Upper lobe of left lung (tissue), 6 donors: ENCODE results near the gene RHO. TPM values are rescaled to one million over a fixed set of nuclear protein-coding genes. Genes with fewer than 3 reads are reported as not detected.

Experiments used
- ATAC-seq, 2 donors: fragments of 200-7000 bp; cut with Tn5 transposase; one replicate each; pipeline ENCODE4 v1.9.1; 2022; ENCODE audit warnings: mild to moderate bottlenecking in 2 of 2, moderate library complexity in 2 of 2; ENCODE audit not compliant: low FRiP score in 2 of 2
- DNase-seq, 2 donors: peaks; one replicate each; pipeline ENCODE4 v3.0.0-alpha.2; 2019 to 2020
- H3K27ac ChIP-seq, 4 donors: fragments of 200-600 bp; sonication (generic); one replicate each; pipeline ENCODE4 v1.5.1; 2016 to 2019
- H3K27me3 ChIP-seq, 4 donors: fragments of 200-600 bp; sonication (generic); one replicate each; pipeline ENCODE4 v1.5.1; 2017 to 2019
- H3K36me3 ChIP-seq, 4 donors: fragments of 200-600 bp; sonication (generic); one replicate each; pipeline ENCODE4 v1.5.1; 2016 to 2019
- H3K4me1 ChIP-seq, 4 donors: fragments of 200-600 bp; sonication (generic); one replicate each; pipeline ENCODE4 v1.5.1; 2018 to 2019
- H3K4me3 ChIP-seq, 4 donors: fragments of 200-600 bp; sonication (generic); one replicate each; pipeline ENCODE4 v1.5.1; 2017 to 2019; ENCODE audit warnings: mild to moderate bottlenecking in 2 of 4, moderate library complexity in 1 of 4
- H3K9me3 ChIP-seq, 4 donors: fragments of 200-600 bp; sonication (generic); one replicate each; pipeline ENCODE4 v1.5.1; 2018 to 2019
- CTCF ChIP-seq, 6 experiments: fragments of 450-650 bp in 4 of 6; fragments of 200-600 bp in 2 of 6; sonication (generic) in 2 of 6; IDR thresholded peaks; one replicate each; pipeline ENCODE4 v1.5.1; 2016 to 2019; ENCODE audit warnings: antibody characterized with exemption in 6 of 6
- EP300 ChIP-seq, 4 donors: sonication (generic); formaldehyde crosslinking; IDR thresholded peaks; one replicate each; pipeline ENCODE4 v1.5.1; 2017; ENCODE audit warnings: antibody characterized with exemption in 4 of 4, control low read depth in 2 of 4
- POLR2A ChIP-seq, 4 donors: fragments of 450-650 bp; IDR thresholded peaks; one replicate each; pipeline ENCODE4 v1.5.1; 2016 to 2017; ENCODE audit warnings: antibody characterized with exemption in 4 of 4, mild to moderate bottlenecking in 2 of 4
- POLR2AphosphoS5 ChIP-seq, 2 donors: sonication (generic); formaldehyde crosslinking; IDR thresholded peaks; one replicate each; pipeline ENCODE4 v1.5.1; 2017; ENCODE audit warnings: antibody characterized with exemption in 2 of 2
- WGBS, 2 donors: methylation state at CpG; one replicate each; pipeline ENCODE4 v1.1.5; 2017 to 2018; 5-methylcytosine and 5-hydroxymethylcytosine counted together
- total RNA-seq, 6 donors: library from RNA; depleted of rRNA in 4 of 6; stranded (reverse); fragments of >200 nt in 4 of 6; gene quantifications; one replicate each; pipeline versions ENCODE4 v1.1.0 to v1.2.1, GENCODE V29; 2016 to 2021
- donor health status: DM: no; HTN: no; CAD: no; lungs with moderate emphysema.
- donor health status: DM: no; HTN: yes; CAD: no; lungs with severe emphysema.

Gene RHO
- total RNA-seq, 6 donors from 2014 or later, result not detected

- no peaks in the 10 kb centered on the region for H3K36me3 ChIP-seq
- no peak for TF ChIP-seq EP300 (IDR thresholded peaks at IDR 0.05)
- DNase-seq, result no peak
- H3K4me3 ChIP-seq, result no peak overlapping the region
- no peaks in the 10 kb centered on the region for H3K9me3 ChIP-seq
- H3K27ac ChIP-seq, result no peak overlapping the region
- H3K27me3 ChIP-seq, result no peaks in the 10 kb centered on the region
- no peak for ATAC-seq
- peaks cover 7 to 18% (median 8%) of the 10 kb centered on the region in 4 donors for H3K4me1 ChIP-seq
- WGBS, 2 donors, result 98 to 99% methylated on average over 9 to 13 of the region's 13 CpGs
Measured at GRCh38 chr3:129530821-129531220, 2.4 kb downstream of the RHO start.

GRCh38 chr3:129531699-129532098 lies 3.3 kb downstream of the RHO start:
- no peak overlapping the region for H3K4me3 ChIP-seq
- H3K9me3 ChIP-seq, result no peaks in the 10 kb centered on the region
- 91 to 92% methylated on average over 11 of the region's 11 CpGs for WGBS, 2 donors
- H3K4me1 ChIP-seq, result peaks cover 7 to 18% (median 8%) of the 10 kb centered on the region in 4 donors
- DNase-seq (no peak), ATAC-seq (no peak)
- no peaks in the 10 kb centered on the region for H3K27me3 ChIP-seq
- no peaks in the 10 kb centered on the region for H3K36me3 ChIP-seq
- H3K27ac ChIP-seq, result no peak overlapping the region
- TF ChIP-seq POLR2AphosphoS5 (IDR thresholded peaks at IDR 0.05), result no peak
- TF ChIP-seq CTCF (IDR thresholded peaks at IDR 0.05), result no peak
- no peak for TF ChIP-seq EP300 (IDR thresholded peaks at IDR 0.05)
- no peak for TF ChIP-seq POLR2A (IDR thresholded peaks at IDR 0.05)

- Histone ChIP-seq H3K4me3 (no peak overlapping the region), H3K27ac (no peak overlapping the region), H3K4me1 (peaks cover 7 to 18% (median 8%) of the 10 kb centered on the region in 4 donors), H3K27me3 (no peaks in the 10 kb centered on the region), H3K36me3 (no peaks in the 10 kb centered on the region), H3K9me3 (no peaks in the 10 kb centered on the region)
- WGBS, 2 donors, result 96 to 99% methylated on average over 17 to 20 of the region's 20 CpGs
- TF ChIP-seq CTCF (IDR thresholded peaks at IDR 0.05) (no peak), EP300 (IDR thresholded peaks at IDR 0.05) (no peak), POLR2A (IDR thresholded peaks at IDR 0.05) (no peak), POLR2AphosphoS5 (IDR thresholded peaks at IDR 0.05) (no peak)
- DNase-seq (no peak), ATAC-seq (no peak)
Measured at GRCh38 chr3:129532261-129532660, 3.8 kb downstream of the RHO start.

- Histone ChIP-seq H3K36me3 (no peaks in the 10 kb centered on the region), H3K9me3 (no peaks in the 10 kb centered on the region), H3K27me3 (no peaks in the 10 kb centered on the region), H3K4me1 (peaks cover 7 to 18% (median 8%) of the 10 kb centered on the region in 4 donors), H3K27ac (no peak overlapping the region), H3K4me3 (no peak overlapping the region)
- WGBS, 2 donors, result 91 to 93% methylated on average over 14 to 16 of the region's 16 CpGs
- TF ChIP-seq EP300 (IDR thresholded peaks at IDR 0.05) (no peak), CTCF (IDR thresholded peaks at IDR 0.05) (no peak), POLR2AphosphoS5 (IDR thresholded peaks at IDR 0.05) (no peak), POLR2A (IDR thresholded peaks at IDR 0.05) (no peak)
- ATAC-seq (no peak), DNase-seq (no peak)
Measured at GRCh38 chr3:129533406-129533805, 5.0 kb downstream of the RHO start.

- DNase-seq (no peak), ATAC-seq (no peak)
- Histone ChIP-seq H3K36me3 (no peaks in the 10 kb centered on the region), H3K27ac (no peak overlapping the region), H3K4me1 (peaks cover 6 to 14% (median 7%) of the 10 kb centered on the region in 4 donors), H3K9me3 (no peaks in the 10 kb centered on the region), H3K4me3 (no peak overlapping the region), H3K27me3 (no peaks in the 10 kb centered on the region)
- no peak for TF ChIP-seq POLR2A (IDR thresholded peaks at IDR 0.05)
- no peak for TF ChIP-seq EP300 (IDR thresholded peaks at IDR 0.05)
- no peak for TF ChIP-seq CTCF (IDR thresholded peaks at IDR 0.05)
- no peak for TF ChIP-seq POLR2AphosphoS5 (IDR thresholded peaks at IDR 0.05)
- 83 to 94% methylated on average over 4 of the region's 4 CpGs for WGBS, 2 donors
Measured at GRCh38 chr3:129534428-129535027, 6.1 kb downstream of the RHO start.
